ENCODE results near the gene TSPAN1. TPM values are rescaled to one million over a fixed set of nuclear protein-coding genes. Genes with fewer than 3 reads are reported as not detected.

Gene TSPAN1, protein sequence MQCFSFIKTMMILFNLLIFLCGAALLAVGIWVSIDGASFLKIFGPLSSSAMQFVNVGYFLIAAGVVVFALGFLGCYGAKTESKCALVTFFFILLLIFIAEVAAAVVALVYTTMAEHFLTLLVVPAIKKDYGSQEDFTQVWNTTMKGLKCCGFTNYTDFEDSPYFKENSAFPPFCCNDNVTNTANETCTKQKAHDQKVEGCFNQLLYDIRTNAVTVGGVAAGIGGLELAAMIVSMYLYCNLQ
- total RNA-seq = 3.9 TPM

DNA sequence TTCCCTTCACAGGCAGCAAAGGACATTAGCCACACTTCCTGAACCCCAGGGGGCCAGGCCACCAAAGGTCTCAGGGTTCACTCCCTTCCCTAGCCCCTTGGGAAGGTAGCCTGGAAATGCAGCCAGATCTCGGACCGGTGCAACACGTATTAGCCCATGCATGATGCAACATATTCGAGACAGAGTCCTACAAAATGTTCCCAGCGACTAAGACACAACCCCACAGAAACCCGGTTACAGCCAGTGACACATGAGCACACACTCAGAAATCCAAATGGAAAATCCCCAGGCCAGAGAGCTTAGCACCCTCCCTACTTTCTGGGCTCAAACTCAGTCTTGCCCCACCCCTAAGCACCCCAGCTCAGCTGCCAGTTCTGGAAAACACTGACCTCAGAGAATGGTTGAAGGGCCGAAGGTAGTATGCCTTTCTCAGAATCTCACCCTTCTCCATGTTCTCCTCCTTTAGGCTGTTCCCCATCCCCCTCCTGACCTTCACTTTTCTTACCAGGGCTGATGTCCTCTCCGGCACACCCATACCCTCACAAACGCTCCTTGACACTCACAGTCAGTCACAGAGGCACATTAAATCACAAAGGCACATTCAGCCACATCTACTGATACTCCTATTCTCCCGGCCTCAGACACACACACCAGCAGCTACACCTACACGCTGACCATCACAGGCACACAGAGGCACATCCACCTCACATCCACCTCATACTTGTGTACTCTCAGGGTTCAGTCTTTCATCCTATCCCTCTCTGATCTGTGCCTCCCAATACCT is at the start of gene TSPAN1:
Gene TSPAN1 (plus strand): TSS at position 640 of the 784 bp plus-strand sequence. CDS start 6,021 bp downstream, outside the sequence.
- intact Hi-C loops (cut with DNase I) = loop anchor here (2.0 kb wide), 1 partner anchor 42 kb away; the partner anchor contains the start of gene PIK3R3
- peaks cover 47% of the 10 kb centered on the region for H3K4me1 ChIP-seq
- H3K4me3 ChIP-seq = no peak within 1 kb of the TSS
- no peaks in the 10 kb centered on the region for H3K27me3 ChIP-seq
- peak in 1 of 2 donors; percentile 75 for TF ChIP-seq POLR2AphosphoS5 (IDR thresholded peaks at IDR 0.05; ENCODE audit: insufficient read depth in 1 of 2, low read depth in 1 of 2)
- TF ChIP-seq, protein P1, sequence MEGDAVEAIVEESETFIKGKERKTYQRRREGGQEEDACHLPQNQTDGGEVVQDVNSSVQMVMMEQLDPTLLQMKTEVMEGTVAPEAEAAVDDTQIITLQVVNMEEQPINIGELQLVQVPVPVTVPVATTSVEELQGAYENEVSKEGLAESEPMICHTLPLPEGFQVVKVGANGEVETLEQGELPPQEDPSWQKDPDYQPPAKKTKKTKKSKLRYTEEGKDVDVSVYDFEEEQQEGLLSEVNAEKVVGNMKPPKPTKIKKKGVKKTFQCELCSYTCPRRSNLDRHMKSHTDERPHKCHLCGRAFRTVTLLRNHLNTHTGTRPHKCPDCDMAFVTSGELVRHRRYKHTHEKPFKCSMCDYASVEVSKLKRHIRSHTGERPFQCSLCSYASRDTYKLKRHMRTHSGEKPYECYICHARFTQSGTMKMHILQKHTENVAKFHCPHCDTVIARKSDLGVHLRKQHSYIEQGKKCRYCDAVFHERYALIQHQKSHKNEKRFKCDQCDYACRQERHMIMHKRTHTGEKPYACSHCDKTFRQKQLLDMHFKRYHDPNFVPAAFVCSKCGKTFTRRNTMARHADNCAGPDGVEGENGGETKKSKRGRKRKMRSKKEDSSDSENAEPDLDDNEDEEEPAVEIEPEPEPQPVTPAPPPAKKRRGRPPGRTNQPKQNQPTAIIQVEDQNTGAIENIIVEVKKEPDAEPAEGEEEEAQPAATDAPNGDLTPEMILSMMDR (IDR thresholded peaks at IDR 0.05) = no peak
- no peaks in the 10 kb centered on the region for H3K36me3 ChIP-seq
- DNase-seq (ENCODE audit: extremely low spot score in 2 of 2) = no peak
- H3K9me3 ChIP-seq = no peaks in the 10 kb centered on the region
- peak within 1 kb of the TSS; percentile 73 for H3K27ac ChIP-seq

- H3K36me3 ChIP-seq = no peaks in the 10 kb centered on the region
- intact Hi-C loops (cut with DNase I) = no loop called here
- H3K27me3 ChIP-seq = no peaks in the 10 kb centered on the region
- H3K27ac ChIP-seq = no peak overlapping the region
- H3K4me3 ChIP-seq = no peak overlapping the region
- TF ChIP-seq, protein P1 (IDR thresholded peaks at IDR 0.05) = no peak
- TF ChIP-seq POLR2AphosphoS5 (IDR thresholded peaks at IDR 0.05; ENCODE audit: insufficient read depth in 1 of 2, low read depth in 1 of 2) (no peak), POLR2A (IDR thresholded peaks at IDR 0.05) (no peak)
- peaks cover 14% of the 10 kb centered on the region for H3K4me1 ChIP-seq
- DNase-seq (ENCODE audit: extremely low spot score in 2 of 2) = no peak
- no peaks in the 10 kb centered on the region for H3K9me3 ChIP-seq
Observed at GRCh38 chr1:46128344-46128743, 46.5 kb upstream of the TSPAN1 start.

- peak overlapping the region in 1 of 2 donors; percentile 71 for H3K4me3 ChIP-seq
- TF ChIP-seq, protein P1 (IDR thresholded peaks at IDR 0.05) = no peak
- TF ChIP-seq POLR2AphosphoS5 (IDR thresholded peaks at IDR 0.05; ENCODE audit: insufficient read depth in 1 of 2, low read depth in 1 of 2) = no peak
- no peak for TF ChIP-seq POLR2A (IDR thresholded peaks at IDR 0.05)
- H3K36me3 ChIP-seq = no peaks in the 10 kb centered on the region
- peaks cover 20% of the 10 kb centered on the region for H3K4me1 ChIP-seq
- no peaks in the 10 kb centered on the region for H3K9me3 ChIP-seq
- intact Hi-C loops (cut with DNase I) = no loop called here
- DNase-seq (ENCODE audit: extremely low spot score in 2 of 2) = no peak
- no peaks in the 10 kb centered on the region for H3K27me3 ChIP-seq
- no peak overlapping the region for H3K27ac ChIP-seq
Observed at GRCh38 chr1:46130121-46130520, 44.8 kb upstream of the TSPAN1 start.

DNA sequence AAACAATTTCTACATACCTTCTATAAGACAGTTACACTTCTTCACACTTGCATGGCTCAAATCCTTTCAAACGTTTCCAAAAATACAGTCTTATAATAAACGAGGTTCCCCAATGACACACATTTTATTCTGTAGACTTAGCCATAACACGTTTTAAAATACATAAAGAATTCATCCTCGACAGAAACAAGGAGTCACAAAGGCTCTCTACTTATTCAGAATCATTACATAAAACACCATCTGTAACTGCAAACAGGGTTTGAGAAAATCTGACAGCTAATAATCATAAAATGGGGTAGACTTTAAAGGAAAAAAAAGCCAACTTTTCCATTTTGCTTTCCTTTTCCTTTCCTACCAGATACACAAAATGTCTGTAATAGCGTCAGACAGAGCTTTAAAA is 44.3 kb upstream of the TSPAN1 start:
- peak overlapping the region; percentile 92 for H3K27ac ChIP-seq
- no peaks in the 10 kb centered on the region for H3K27me3 ChIP-seq
- peaks cover 25% of the 10 kb centered on the region for H3K4me1 ChIP-seq
- no peak for DNase-seq (ENCODE audit: extremely low spot score in 2 of 2)
- H3K36me3 ChIP-seq = no peaks in the 10 kb centered on the region
- H3K4me3 ChIP-seq = peak overlapping the region in 1 of 2 donors; percentile 71
- intact Hi-C loops (cut with DNase I) = no loop called here
- no peaks in the 10 kb centered on the region for H3K9me3 ChIP-seq
- no peak for TF ChIP-seq POLR2AphosphoS5 (IDR thresholded peaks at IDR 0.05; ENCODE audit: insufficient read depth in 1 of 2, low read depth in 1 of 2)
- TF ChIP-seq, protein P1 (IDR thresholded peaks at IDR 0.05) = no peak
- TF ChIP-seq POLR2A (IDR thresholded peaks at IDR 0.05) = no peak

Data from vagina (tissue), 2 donors.